DOHH2 (cell line): Measurements from ENCODE around the gene EEPD1.

ENCODE experiments used
- H3F3A ChIP-seq: fragments of 200-600 bp; sonication (generic), shearing (Covaris generic); 2 replicates; pipeline ENCODE4 v1.6.0; 2016; ENCODE audit warnings: antibody characterized with exemption, mild to moderate bottlenecking; ENCODE audit not compliant: control insufficient read depth, insufficient read depth
- H3K27ac ChIP-seq: fragments of 200-600 bp; sonication (generic); 2 replicates; pipeline ENCODE4 v1.5.1; 2014; ENCODE audit warnings: low read depth, mild to moderate bottlenecking, low read length, moderate library complexity
- H3K27me3 ChIP-seq: fragments of 200-600 bp; sonication (generic); 2 replicates; pipeline ENCODE4 v1.6.1; 2014; ENCODE audit warnings: mild to moderate bottlenecking, low read length, mixed read lengths; ENCODE audit not compliant: control insufficient read depth
- H3K36me3 ChIP-seq: fragments of 200-600 bp; sonication (generic); 2 replicates; pipeline ENCODE4 v1.6.1; 2014; ENCODE audit warnings: mild to moderate bottlenecking, low read length, moderate library complexity, mixed read lengths; ENCODE audit not compliant: control insufficient read depth
- H3K4me1 ChIP-seq: fragments of 200-600 bp; sonication (generic); 2 replicates; pipeline ENCODE4 v1.6.1; 2014; ENCODE audit warnings: mild to moderate bottlenecking, low read length, mixed read lengths; ENCODE audit not compliant: control insufficient read depth
- H3K4me2 ChIP-seq: fragments of 200-600 bp; sonication (generic); 2 replicates; pipeline ENCODE4 v1.6.0; 2014; ENCODE audit warnings: mild to moderate bottlenecking, low read length, moderate library complexity
- H3K4me3 ChIP-seq: fragments of 200-600 bp; sonication (generic); 2 replicates; pipeline ENCODE4 v1.5.1; 2014; ENCODE audit warnings: mild to moderate bottlenecking, low read length, mixed read lengths
- H3K79me2 ChIP-seq: fragments of 200-600 bp; sonication (generic); 2 replicates; pipeline ENCODE4 v1.6.1; 2014; ENCODE audit warnings: mild to moderate bottlenecking, low read length, mixed read lengths; ENCODE audit not compliant: control insufficient read depth
- H3K9me2 ChIP-seq: fragments of 200-600 bp; sonication (generic); replicated peaks from 2 replicates; pipeline ENCODE4 v1.6.1; 2014; ENCODE audit warnings: mild to moderate bottlenecking, low read length, mixed read lengths; ENCODE audit not compliant: control insufficient read depth
- H3K9me3 ChIP-seq: fragments of 200-600 bp; sonication (generic); 2 replicates; pipeline ENCODE4 v1.6.1; 2014; ENCODE audit warnings: antibody characterized with exemption, low read length, mixed read lengths; ENCODE audit not compliant: control insufficient read depth, insufficient read depth
- H4K20me1 ChIP-seq: fragments of 200-600 bp; sonication (generic); 2 replicates; pipeline ENCODE4 v1.6.0; 2014; ENCODE audit warnings: low read depth, mild to moderate bottlenecking, antibody characterized with exemption, low read length, moderate library complexity; ENCODE audit not compliant: control insufficient read depth, insufficient read depth
- EZH2phosphoT487 ChIP-seq: fragments of 200-600 bp; sonication (generic); IDR thresholded peaks from 2 replicates; pipeline ENCODE4 v1.6.1; 2017; ENCODE audit warnings: borderline replicate concordance, mild to moderate bottlenecking, antibody characterized with exemption, low read length, moderate library complexity, mixed read lengths
- TF ChIP-seq, protein P1 (sequence below): fragments of 200-600 bp; sonication (generic); IDR thresholded peaks from one replicate; pipeline ENCODE4 v1.5.1; 2014; ENCODE audit warnings: antibody characterized with exemption, mild to moderate bottlenecking, low read depth, low read length; ENCODE audit not compliant: poor library complexity, severe bottlenecking

The EEPD1 gene

DNA sequence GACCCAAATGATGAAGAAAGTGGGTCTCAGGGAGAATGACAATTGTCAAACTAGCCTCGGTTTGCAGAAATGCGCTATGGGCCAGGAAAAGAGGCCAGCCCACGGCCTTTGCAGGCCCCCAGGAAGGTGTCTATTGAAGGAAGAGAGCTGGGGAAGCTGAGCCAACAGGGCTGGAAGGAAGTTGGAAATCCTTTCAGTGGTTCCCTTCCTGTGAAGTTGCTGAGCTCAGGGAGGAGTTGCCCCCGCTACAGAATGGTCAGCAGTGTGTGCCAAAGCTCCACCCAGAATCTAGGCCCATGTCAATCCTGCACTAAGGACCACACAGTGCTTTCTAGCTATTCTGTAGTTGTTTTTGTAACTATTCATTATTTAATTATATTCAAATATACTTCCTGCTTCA, 145.1 kb downstream of the EEPD1 start:
- no peaks in the 10 kb centered on the region for H3K4me1 ChIP-seq
- H3K4me2 ChIP-seq: no peak overlapping the region
- H4K20me1 ChIP-seq: no peaks in the 10 kb centered on the region; the same call in 1 of the 2 replicates
- no peak overlapping the region for H3K27ac ChIP-seq
- H3K27me3 ChIP-seq: no peaks in the 10 kb centered on the region
- no peak for TF ChIP-seq EZH2phosphoT487
- TF ChIP-seq, protein P1, sequence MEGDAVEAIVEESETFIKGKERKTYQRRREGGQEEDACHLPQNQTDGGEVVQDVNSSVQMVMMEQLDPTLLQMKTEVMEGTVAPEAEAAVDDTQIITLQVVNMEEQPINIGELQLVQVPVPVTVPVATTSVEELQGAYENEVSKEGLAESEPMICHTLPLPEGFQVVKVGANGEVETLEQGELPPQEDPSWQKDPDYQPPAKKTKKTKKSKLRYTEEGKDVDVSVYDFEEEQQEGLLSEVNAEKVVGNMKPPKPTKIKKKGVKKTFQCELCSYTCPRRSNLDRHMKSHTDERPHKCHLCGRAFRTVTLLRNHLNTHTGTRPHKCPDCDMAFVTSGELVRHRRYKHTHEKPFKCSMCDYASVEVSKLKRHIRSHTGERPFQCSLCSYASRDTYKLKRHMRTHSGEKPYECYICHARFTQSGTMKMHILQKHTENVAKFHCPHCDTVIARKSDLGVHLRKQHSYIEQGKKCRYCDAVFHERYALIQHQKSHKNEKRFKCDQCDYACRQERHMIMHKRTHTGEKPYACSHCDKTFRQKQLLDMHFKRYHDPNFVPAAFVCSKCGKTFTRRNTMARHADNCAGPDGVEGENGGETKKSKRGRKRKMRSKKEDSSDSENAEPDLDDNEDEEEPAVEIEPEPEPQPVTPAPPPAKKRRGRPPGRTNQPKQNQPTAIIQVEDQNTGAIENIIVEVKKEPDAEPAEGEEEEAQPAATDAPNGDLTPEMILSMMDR: no peak
- H3K9me2 ChIP-seq: no peaks in the 10 kb centered on the region
- no peak overlapping the region for H3K4me3 ChIP-seq
- H3K9me3 ChIP-seq: no peaks in the 10 kb centered on the region
- peaks cover 76% of the 10 kb centered on the region for H3K36me3 ChIP-seq
- H3K79me2 ChIP-seq: no peaks in the 10 kb centered on the region
- H3F3A ChIP-seq: 0 out of 2 replicates have a peak, but pooled peaks cover 3% of the 10 kb centered on the region

DNA sequence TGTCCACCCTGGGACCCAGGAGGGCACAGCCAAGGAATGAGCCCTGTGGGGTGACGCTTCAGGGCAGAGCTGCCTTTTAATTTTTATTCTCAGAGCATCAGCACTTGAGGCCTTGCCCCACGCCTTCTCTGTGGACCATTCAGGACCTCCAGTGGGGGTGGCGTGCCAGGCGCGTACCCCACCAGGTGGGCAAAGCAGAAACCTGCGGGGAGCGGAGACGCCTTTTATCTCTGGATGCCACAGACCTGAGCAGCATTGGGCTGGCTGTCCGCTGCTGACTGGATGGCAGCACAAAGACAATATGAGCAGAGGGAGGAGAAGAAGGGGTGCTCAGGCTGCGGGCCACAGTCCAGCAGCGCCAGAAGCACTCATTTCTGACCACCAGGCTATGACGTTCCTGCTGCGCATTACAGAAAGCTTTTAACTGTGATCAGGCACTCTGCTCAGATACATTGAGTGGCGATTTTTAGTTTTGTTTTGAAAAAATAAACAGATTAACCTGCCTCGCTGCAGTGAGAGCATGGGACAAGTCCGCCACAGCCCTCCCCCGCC, 146.2 kb downstream of the EEPD1 start:
- 0 out of 2 replicates have a peak, but pooled peaks cover 3% of the 10 kb centered on the region for H3F3A ChIP-seq
- no peak overlapping the region for H3K27ac ChIP-seq
- H3K27me3 ChIP-seq: no peaks in the 10 kb centered on the region
- peaks cover 78% of the 10 kb centered on the region for H3K36me3 ChIP-seq
- no peaks in the 10 kb centered on the region for H3K79me2 ChIP-seq
- H3K4me3 ChIP-seq: no peak overlapping the region
- no peak for TF ChIP-seq EZH2phosphoT487
- TF ChIP-seq, protein P1: no peak
- no peaks in the 10 kb centered on the region for H3K9me2 ChIP-seq
- H3K4me1 ChIP-seq: no peaks in the 10 kb centered on the region
- no peaks in the 10 kb centered on the region; the same call in none of the 2 replicates for H4K20me1 ChIP-seq
- H3K4me2 ChIP-seq: no peak overlapping the region
- H3K9me3 ChIP-seq: no peaks in the 10 kb centered on the region

DNA sequence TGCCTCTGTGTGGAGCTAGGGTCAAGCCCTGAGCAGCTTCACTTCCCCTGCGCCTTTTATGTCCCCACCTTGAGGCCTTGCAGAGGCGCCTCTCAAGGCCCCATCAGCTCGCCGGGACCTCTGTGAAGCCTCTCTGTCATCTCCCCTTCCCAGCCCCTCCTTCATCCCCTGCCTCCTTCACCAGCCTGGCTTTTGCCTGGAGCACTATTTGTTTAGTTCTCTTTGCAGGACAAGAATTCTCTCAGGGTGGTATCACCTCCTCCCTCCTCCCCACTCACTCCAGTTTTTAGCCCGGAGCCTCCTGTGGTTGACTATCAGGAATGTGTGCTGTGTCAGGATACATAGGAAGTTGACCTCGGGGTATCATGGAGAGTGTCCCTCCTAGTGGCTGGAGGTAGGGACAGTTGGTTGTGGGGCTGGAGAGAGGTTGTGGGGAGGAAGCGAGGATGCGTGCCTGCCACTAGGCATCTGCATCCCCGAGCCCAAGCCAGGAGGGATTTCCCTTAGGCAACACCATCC, 146.8 kb downstream of the EEPD1 start:
- no peaks in the 10 kb centered on the region for H3K79me2 ChIP-seq
- 0 out of 2 replicates have a peak, but pooled peaks cover 4% of the 10 kb centered on the region for H3F3A ChIP-seq
- no peaks in the 10 kb centered on the region for H3K9me2 ChIP-seq
- no peak for TF ChIP-seq EZH2phosphoT487
- TF ChIP-seq, protein P1: no peak
- H3K36me3 ChIP-seq: peaks cover 80% of the 10 kb centered on the region
- no peaks in the 10 kb centered on the region for H3K27me3 ChIP-seq
- no peak overlapping the region for H3K27ac ChIP-seq
- no peaks in the 10 kb centered on the region for H3K4me1 ChIP-seq
- no peak overlapping the region for H3K4me2 ChIP-seq
- no peaks in the 10 kb centered on the region for H3K9me3 ChIP-seq
- no peak overlapping the region for H3K4me3 ChIP-seq
- no peaks in the 10 kb centered on the region; the same call in none of the 2 replicates for H4K20me1 ChIP-seq
